ENCODE results near the gene CHST12.

The CHST12 gene

DNA sequence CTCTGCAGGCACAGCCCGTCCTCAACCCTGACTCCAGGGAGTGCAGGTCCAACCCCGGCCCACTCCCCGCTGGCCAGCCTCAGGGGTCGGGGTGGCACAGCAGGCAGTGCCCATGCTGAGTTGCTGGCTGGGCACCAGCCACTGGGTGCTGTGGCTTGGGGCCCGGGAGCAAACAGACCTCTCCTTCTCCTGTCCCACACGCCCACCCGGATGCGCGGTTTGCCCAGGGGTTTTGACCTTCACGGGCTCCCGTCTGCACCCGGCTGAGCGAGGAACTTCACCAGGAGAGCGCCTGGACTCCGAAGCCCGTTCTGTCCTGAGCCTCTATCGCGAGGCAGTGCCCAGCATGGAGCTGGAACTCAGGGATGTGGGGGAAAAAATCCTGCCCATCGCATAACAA is 75.4 kb downstream of the CHST12 start:
- no peak for DNase-seq (ENCODE audit: low read depth in 2 of 2)

DNA sequence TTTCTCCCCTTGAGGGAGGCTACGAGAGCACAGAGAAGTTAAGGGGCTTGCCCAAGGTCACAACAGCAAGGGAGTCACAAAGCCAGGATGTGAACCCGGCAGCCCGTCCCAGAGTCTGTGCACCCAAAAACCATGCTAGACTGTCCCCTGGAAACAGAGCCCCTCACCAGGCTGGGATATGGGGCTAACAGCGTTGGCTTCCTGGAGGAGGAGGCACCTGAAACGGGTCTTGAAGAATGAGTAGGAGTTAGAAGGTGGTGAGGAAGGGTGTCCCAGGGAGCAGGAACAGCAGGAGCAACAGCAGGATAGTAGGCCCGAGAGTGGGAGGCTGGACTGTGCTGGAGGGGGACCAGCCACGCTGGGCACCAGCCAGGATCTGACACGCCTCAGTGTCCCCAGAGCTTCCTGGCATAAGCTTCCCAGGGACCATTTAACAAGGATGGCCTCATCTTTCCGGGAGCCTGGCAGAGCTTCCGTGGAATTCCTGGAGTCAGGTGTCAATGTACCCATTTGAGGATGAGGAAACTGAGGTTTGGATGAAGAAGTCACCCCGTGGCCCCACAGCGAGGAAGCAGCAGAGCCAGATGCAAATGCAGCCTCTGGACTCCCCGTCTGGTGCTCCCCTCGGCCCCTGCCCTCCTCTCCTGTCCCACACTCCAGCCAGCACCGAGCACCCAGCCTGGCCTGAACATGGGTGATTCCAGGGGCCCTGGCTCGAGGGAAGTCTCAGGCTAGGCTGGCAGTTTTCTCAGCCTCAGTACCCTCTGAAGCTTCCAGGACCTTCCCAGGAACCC is 76.1 kb downstream of the CHST12 start:
- no peak for DNase-seq (ENCODE audit: low read depth in 2 of 2)

DNA sequence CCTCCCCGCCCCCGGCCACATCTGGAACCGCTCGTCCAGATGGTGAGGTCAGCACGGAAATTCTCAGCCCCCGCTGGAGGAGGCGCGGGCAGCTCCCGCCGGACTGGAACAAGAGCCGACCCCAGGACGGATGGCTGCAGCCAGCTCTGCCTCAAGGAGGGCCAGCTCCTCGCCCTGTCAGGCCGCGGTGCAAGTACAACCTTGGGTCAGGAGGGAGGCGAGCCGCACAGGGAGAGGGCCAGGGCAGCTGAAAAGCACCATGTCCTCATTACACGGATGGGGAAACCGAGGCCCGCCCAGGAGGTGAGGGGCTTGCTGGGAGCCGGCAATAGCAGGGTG is 76.6 kb downstream of the CHST12 start:
- no peak for DNase-seq (ENCODE audit: low read depth in 2 of 2)

DNA sequence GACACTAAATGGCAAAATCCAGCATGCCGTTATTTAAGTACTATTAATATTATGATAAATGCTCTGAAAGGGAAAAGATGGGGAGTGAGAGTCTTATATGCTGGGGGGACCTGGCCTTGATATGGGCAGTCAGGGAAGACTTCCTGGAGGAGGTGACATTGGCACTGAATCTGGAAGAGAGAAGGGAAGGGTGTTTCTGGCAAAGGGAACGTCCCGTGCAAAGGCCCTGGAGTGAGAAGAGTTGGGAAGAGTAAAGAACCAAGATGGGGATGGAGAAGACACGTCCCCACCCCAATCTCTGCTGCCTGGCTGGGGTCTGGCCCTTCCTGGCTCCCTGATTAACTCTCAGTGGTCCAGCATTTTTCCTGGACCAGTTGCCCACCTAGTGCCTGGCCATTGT is 77.8 kb downstream of the CHST12 start:
- DNase-seq (ENCODE audit: low read depth in 2 of 2) = no peak

DNA sequence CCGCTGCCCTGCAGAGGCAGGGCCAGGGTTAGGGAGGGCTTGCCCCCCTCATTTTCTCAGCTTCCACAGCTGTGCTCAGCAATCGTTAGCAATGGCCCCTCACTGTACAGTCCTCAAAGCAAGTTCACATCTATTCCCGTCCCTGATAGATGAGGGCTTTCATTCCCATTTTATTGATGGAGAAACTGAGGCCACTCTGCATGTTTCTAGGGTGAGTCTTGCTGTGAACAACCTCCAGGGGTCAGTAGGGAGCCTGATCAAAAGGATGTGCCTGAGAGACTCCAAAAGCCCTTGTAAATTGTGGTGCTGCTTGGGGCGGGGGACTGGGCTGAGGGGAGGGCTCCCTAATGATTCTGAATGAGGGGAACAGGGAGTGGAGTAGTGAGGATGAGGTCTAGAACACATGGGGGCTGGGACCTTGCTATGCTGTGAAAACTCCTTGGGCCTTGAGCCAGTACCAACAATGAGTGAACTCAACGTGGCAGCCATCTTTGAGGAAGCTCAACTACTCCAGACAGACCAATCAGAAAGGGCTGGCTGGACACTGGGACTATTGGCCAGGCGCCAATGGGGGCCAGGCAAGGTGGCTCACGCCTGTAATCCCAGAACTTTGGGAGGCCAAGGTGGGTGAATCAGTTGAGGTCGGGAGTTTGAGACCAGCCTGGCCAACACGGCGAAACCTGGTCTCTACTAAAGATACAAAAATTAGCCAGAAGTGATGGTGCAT is 79.5 kb downstream of the CHST12 start:
- DNase-seq (ENCODE audit: low read depth in 2 of 2) = no peak

DNA sequence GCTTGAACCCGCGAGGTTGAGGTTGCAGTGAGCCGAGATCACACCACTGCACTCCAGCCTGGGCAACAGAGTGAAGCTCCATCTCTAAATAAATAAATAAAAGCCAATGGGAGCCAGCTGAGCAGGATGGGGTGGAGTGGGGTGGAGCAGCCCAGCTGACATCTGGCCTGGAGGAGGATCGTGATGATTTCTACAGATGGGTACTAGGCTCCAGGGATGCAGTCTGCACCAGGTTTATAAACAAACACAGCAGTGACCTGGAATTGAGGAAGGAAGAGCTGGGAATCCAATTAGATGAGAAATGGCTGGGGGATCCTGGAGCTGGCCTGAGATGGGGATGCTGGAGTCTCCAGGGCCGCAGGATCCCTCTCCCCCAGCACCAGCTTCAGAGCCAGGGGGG is 80.1 kb downstream of the CHST12 start:
- no peak for DNase-seq (ENCODE audit: low read depth in 2 of 2)

DNA sequence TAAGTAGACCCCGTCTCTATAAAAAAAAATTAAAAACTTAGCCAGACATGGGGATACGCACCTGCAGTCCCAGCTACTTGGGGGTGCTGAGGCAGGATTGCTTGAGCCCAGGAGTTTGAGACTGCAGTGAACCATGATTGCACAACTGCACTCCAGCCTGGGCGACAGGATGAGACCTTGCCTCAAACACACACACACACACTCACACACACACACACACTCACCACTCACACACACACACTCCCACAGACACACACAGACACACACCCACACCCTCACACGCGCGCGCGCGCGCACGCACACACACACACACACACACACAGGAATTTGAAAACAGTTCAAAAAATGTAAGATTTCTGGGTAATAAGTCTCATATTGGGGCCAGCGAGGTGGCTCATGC is 81.5 kb downstream of the CHST12 start:
- DNase-seq (ENCODE audit: low read depth in 2 of 2) = no peak

DNA sequence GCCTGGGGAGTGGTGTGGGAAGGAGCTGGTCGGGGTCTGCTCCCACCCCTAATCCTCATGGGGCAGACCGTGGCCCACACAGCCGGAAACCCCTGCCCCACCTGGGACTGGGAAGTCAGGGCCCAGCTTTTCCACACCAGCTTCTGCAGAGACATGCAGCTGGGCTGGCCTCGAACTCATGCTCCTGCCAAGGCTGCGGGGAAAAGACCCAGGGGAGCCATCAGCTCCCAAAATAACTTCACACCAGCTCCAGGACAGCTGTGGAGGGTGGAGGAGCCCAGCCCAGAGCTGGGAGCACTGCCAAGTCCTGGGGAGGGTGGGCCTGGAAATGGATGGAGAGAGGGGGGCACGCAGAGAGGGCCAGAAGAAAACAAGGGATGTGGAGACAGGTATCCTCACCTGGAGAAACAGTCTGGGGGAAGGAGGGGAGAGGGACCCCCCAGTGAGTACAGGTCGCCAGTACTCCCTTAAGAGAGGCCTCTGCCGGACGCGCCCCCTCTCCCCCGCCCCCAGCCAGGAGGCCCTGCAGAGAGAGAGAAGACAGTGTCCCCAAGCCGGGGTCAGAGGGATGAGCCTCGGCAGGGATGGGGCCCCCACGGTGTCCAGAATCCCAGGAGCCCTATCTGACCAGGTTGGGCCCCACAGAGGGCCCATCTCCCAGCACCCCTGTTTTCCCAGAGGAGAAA is 84.3 kb downstream of the CHST12 start:
- DNase-seq (ENCODE audit: low read depth in 2 of 2) = no peak

DNA sequence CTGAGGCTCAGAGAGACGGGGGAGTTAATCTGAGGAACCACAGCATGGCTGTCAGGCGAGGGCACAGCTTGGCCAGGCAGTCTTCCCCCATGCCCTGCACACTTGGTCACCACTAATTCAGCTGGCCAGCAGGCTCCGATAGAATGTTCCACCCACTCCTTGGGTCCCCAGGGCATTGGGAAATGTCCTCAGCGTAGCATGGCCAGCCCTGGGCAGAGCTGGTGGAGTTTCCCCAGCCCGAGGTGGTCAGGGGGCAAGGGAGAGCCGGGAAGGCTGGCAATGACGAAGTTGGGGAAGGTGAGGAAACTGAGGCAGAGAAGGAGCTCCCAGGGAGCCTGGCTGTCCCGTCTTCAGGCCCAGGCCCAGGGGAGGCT is 84.8 kb downstream of the CHST12 start:
- no peak for DNase-seq (ENCODE audit: low read depth in 2 of 2)

DNA sequence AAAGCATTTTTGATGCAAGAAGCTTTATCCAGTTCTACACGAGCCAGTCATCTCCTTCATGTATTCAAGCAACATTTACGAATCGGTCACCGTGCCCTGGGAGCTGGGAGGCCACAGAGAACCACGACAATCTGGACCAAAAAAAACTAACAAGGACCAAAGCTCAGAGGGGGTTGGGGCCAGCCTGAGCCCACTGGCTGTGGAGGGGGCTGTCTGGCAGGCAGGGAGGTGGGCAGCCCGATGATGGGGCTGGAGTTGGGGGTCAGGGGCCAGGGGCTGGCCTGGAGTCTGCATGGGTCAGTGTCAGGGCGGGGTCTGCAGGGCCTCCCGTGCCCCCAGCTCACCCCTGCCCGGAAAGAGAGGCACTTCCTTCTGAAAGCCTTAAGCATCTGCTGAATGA is 85.3 kb downstream of the CHST12 start:
- no peak for DNase-seq (ENCODE audit: low read depth in 2 of 2)

DNA sequence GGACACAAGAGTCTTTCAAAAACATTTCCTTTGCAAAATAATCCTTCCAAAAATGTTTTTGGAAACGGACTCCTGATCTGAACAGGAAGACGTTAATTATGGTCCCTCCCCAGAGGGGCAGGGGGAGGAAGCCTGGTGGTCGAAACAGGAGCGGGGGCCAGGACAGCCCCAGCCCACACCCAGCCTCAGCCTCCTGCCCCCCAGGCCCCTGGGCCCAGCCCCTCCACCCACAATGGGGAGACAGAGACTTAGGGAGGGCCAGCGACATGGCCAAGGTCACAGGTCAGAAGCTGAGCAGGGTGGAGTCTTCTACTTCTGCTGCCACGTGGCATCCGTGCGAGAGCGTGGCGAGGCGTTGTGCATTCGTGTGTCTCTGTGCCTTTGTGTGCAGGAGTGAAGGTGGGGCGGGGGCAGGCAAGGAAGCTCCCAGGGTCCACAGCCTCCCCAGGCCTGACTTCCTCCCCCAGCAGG is 86.8 kb downstream of the CHST12 start:
- DNase-seq (ENCODE audit: low read depth in 2 of 2) = no peak

DNA sequence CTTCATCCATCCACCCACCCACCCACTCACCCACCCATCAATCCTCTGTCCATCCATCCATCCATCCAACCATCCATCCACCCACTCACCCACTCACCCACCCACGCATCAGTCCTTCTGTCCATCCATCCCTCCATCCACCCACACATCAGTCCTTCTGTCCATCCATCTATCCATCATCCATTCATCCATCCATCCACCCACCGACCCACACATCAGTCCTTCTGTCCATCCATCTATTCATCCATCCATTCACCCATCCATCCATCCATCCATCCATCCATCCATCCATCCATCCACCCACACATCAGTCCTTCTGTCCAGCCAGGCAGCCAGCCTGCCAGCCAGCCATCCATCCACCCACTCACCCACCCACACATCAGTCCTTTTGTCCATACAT is 88.6 kb downstream of the CHST12 start:
- no peak for DNase-seq (ENCODE audit: low read depth in 2 of 2)

DNA sequence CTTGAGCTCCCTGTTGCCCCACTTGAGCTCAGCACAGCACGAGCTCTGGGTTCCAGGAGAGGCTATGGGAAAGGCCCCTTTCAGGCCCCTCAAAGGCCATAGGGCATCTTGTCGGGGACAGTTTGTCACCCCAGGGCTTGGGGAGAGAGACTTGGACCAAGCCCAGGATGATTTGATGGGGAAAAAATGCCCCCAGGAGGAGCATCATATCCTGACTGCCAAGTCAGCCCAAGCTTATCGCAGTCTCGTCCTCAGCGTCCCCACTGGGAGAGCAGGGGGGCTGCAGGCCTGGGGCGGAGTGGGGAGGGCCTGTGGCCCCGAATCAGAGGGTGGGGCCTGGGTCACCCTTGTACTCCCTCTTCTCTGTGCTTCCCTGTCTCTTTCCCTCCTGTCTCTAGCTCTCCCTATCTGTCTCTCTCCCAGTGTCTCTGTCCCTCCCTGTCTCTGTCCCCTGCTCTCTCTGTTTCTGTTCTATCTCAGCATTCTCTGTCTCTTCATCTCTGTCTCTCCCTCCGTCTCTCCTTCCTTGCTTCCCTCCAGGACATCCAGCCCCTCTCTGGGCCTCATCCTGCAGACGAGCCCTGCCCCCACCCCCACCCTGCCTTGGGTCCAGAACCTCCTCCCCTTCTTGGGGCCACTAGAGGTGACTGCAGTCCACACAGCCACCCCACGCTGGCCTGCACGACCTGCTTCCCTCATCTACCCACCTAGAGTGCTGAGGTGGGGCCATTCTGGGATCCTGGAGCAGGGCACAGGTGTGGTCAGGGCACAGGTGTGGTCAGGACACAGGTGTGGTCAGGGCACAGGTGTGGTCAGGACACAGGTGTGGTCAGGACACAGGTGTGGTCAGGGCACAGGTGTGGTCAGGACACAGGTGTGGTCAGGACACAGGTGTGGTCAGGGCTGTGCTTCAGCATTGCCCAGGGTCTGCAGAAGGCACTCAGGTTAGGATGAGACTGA is 90.1 kb downstream of the CHST12 start:
- DNase-seq (ENCODE audit: low read depth in 2 of 2) = no peak

DNA sequence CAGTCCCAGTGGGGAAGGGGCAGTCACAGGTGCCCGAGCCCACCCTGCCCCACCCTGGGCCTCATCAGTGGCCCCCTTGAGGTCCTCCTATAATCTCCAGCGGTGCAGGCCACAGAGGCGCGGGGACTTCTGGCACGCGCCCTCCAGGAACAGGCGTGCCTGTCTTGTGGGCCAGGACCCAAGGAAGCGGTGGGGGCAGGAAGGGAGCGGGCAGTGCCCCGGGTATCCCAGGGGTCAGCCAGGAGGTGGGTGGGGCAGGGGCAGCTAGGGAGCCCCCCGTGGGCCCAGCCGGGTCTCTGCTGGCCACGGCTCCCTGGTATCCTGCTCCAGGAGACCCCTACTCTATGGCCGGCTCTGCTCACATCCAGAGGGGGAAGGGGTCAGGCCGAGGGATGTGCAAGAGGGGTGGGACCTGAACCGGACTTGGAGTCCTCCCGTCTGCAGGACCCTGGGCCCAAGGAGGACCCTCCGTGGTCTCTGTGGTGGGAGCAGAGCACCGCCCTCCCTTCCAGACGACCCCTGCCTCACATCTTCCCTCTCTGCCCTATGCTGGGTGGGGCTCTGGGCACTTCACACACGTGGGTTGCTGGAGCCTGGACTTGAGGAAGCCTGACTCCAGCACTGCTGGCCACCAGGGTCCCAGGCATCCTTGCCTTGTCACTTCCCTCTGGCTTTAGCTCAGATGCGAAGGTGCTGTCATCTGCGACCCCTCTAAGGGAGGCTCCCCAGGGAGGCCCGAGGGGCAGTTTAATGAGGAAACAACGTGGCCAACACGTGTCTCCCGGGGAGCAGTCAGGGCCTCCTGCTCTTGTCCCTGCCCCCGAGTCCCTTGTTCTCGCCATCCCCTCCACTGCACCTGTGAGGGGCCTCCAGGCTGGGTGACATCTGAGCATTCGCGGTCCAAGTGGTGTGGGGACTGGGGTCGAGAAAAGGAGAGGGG is 91.0 kb downstream of the CHST12 start:
- no peak for DNase-seq (ENCODE audit: low read depth in 2 of 2)

DNA sequence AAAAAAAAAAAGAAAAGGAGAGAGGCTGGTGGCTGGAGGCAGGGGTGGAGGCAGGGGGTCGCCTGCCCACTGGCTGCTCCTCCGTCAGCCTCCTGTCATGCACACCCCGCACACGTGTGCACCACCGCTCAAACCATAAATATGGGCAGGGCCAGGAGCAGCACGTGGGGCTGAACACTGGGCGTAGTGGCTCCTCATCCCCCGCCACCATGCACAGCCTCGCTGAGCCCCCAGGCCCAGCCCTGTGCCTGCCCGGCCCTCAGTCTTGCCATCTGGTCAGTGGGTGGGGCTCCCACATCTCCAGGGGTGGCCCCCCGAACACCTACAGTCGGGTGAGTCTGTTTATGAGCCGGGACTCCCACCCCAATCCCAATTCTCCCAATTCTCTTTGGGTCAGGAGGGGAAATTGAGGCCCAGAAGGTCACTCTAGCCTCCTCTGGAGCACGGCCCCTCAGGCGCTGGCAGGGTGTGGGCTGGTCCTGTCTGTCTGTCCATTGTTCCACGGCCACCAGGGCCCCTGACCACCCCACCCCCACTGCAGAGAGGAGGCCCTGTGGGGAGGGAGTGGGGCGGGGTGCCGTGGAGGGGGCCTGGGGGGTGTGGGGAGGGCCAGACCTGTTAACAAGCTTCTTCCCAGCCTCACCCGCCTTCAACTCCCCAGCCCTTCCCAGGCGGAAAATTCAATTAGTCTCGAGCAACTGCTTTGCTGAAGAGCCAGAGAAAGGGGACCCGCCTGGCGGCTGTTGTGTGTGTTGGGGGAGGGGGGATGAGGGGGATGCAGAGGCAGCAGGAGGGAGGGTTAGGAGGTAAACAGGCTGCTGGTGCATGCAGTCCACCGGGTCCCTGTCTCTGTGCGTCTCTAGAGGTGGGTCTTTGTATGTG is 92.2 kb downstream of the CHST12 start:
- no peak for DNase-seq (ENCODE audit: low read depth in 2 of 2)

DNA sequence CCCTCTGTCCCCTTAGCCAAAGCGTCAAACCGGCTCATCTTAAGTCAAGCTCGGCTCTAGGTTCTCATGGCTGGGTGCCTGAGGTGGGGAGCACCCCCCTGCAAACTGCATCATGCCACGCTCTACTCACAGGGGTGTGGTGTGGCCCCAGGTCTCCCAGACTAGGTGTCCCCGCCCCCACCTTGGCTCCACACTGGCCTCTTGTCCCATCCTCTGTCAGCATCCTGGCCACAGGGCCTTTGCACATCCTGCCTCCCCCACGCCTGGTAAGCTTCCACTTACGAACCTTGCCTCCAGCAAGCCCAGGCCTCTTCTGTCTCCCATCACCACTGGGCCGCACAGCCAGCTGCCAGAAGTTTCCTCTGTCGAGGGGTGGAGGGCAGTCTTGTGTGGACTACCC is 93.0 kb downstream of the CHST12 start:
- DNase-seq (ENCODE audit: low read depth in 2 of 2) = no peak

DNA sequence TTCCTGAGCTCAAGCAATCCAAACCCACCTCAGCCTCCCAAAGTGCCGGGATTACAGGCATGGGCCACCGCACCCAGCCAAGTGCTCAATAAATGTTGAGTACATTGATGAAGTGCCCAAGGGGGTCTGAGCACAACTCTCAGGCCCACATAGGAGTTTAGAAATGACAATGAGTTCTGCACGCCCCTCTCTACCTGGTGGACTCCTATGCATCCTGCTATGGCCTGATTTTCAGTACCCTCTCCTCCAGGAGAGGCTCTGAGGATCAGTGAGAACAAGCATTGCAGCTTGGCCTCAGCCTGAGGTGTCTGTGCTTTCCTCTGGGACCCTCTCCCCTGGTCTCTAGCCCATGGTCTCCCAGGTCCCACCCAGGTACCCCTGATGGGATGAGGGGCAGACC is 93.7 kb downstream of the CHST12 start:
- no peak for DNase-seq (ENCODE audit: low read depth in 2 of 2)

DNA sequence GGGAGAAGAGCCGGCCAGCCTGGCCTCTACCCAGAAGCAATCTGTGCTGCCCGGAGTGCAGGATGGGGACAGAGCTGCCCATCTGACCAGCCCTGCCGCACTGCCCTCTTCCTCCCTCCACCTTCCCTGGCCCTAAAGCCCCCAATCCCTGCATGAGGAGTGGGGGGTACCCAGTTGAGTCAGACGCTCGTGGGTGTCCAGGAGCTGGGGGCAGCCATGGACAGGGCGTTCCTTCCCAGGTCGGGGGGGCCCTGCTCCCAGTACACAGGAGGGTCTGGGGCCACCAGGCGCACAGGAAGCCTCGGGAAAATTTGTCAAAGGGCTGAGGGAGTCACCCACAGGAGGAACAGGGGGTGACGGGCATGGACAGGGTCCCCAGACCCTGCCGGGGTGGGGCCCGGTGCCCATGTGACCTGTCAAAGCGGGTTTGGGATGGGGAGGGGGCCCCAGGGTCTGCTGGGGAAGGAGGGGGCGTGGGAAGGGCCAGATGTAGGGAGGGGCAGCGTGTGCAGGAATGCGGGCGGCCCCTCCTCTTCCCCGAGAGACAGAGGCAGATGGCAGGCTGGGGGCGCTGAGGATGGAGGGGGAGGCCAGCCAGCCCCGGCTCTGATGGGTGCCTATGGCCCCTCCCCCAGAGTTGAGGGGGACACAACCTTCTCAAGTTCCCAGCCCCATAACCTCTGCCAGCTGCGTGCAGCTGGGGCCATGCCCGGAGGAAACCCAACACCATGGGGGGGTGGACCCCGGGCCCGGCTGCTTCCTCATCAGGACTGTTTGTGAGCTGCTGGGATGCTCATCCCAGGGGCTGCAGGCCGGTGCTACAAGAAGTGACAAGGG is 94.3 kb downstream of the CHST12 start:
- DNase-seq (ENCODE audit: low read depth in 2 of 2) = no peak

Measured in stimulated activated CD4-positive, alpha-beta T cell treated with anti-CD3 and anti-CD28 coated beads, Interleukin-4, amount 100 ng/mL, for 48 hours (primary cell).